NCI-H748 (cell line): Measurements from ENCODE around the gene AMZ1.

Experiments
- DNase-seq: peaks from one replicate; lab custom pipeline; 2025; ENCODE audit not compliant: unreplicated experiment; lab: John Stamatoyannopoulos, UW

Gene AMZ1

DNA sequence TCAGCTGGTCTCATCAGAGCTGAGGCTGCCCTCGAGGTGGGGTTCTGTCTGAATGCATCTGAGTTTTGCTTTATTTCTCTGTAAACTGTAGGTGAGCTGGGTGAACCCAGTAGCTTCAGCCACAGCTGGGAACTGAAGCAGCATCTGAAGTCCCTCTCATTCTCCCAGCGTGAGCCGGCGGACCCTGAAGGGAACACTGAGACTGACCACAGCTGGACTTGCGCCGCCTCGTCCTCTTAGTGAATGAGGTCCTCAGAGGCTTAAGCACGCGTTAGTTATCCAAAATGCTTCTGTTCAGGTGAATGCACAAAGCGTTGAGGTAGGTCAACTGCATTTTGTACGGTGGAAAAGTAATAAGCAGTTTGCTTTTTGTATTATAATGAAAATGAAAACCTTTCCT lies 76.6 kb downstream of the AMZ1 start:
- no peak for DNase-seq
